Central memory CD4-positive, alpha-beta T cell (primary cell): ENCODE results near the gene SLC15A4.
"Not testable (repeated sequence)": the region's sequence is repeated elsewhere in the genome, so short reads cannot be mapped to it uniquely, and the experiment has no call there.

Experiments used
- DNase-seq: peaks from one replicate; pipeline ENCODE4 v3.0.0; 2022
- total RNA-seq, 3 experiments: gene quantifications; one replicate each; lab custom pipeline; 2026; lab: John Stamatoyannopoulos, UW

Gene SLC15A4
- 17.0 to 30.7 (median 24.4) reads per million in 3 experiments for total RNA-seq

DNA sequence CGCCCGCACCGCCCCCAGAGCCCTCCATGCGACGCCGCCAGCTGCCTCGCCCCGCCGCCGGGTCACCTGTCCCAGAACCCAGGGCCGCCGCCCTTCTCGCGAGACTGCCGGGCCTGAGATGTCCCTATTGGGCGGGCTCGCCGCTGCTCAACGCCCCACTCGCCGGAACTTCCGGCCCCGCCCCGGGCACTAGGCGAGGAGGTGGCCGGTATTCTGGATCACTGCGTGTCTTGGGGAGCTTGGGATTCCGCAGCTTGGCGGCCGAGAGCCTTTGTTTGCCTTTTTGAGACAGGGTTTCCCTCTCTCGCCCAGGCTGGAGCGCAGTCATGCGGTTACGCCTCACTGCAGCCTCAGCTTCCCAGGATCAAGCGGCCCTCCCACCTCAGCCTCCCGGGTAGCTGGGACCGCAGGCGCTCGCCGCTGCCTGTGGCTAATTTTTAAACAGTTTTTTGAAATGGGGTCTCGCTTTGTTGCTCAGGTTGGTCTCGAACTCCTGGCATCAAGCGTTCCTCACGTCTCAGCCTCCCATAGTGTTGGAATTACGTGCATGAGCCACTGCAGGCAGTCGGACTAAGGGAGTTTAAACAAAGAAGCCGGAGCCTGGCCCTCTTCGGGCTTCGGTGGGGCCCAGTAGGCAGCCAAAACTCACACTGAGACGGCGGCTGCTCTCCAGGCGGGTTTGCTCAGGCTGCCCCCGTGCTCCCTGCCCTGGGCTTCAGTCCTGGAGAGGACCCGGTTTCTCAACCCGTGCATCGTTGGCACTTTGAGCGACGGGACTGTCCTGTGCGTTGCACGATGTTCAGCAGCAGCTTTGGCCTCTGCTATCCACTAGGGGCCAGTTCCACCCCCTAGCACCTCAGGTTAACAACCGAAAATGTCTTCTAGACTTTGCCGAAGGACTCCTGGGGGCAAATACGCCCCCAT, at the start of gene SLC15A4:
SLC15A4 (minus strand) TSS at position 43 of the 924 bp plus-strand sequence; CDS start at position 28, 15 bp downstream.
- DNase-seq: peak; percentile 84

GRCh38 chr12:128872303-128872702, 48.5 kb upstream of the SLC15A4 start:
- DNase-seq: no peak

DNA sequence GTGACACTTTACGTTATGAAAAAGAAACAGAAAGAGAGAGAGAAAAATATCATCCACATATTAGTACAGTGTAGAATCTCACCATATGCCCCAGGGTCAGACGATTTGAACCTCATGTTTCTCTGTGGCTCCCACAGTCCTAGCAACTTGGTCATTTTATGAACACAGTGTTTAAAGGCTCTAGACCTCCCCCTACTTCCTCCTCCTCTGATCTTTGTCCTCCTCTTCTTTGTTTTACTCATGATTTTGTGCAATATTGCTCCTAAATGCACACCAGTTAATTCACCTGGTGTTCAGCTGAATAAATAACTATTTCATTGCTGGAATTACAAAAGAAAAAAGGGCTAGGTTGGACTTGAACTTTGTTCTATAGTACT, 47.7 kb upstream of the SLC15A4 start:
- DNase-seq: no peak

DNA sequence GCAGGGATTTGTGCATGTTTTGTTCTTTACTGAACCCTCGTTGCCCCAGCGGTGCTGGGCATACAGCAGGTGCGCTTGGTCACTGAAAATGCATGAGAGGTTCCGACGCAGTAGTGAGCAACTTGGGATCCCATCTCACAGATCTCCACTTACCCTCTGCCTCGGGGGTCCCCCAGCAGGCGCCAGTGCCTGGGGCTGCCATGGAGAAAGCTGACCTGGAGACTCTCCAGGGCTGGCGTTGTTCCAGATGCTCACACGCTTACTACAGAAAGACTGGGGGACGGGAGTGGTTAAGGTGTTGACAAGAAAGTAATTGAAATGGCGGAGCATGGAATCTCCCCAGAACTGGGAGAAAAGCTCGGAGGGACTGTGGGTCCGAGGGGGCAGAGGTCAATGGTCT, 43.7 kb upstream of the SLC15A4 start:
- no peak for DNase-seq

DNA sequence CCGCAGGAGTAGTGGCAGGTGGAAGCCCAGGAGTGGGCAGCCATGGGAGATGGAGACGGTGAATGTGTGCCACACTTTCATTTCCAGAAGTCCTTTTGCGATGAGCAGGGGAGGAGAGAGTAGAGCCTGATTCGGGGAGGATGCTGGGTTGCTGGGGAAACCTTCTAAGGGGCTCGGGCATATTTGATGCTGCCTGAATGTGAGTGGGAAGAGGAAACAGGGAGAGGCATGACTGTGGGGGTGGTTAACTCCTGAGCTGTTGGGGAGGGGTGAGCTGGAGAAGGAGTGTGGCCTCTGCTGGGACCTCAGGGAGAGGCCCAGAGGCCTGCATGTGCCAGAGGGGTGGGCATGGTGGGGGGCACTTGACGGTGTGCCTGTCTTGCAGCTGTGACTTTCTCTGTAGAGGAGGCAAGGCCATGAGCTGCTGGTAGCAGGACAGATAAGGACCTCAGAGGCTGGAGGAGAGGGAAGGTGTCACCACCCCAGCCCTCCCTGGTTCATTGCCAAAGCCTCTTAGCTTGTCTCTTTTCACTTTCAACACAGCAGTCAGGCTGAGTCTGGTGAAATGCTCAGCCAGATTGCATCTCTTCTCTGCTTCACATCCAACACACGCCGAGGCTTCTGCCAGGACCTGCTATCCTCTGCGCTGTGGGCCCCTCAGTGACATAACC, 40.9 kb upstream of the SLC15A4 start:
- no peak for DNase-seq

DNA sequence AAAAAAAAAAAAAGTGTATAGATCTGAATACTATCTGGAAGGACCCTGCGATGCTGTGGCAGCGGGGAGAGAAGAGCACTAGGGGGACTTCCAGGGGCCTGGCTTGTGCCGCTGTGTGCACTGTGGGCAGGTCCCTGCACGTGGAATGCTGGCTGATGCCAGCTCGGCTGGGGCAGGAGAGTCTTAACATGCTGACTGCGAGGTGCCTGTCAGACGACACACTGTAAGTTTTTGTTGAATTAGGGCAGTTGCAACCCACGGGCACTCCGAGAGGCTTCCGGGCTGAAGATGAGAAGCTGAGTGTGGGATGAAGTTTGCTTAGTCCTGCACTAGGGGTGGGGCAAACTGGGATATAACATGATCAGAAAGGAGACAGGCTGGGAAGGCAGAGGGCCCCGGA, 40.2 kb upstream of the SLC15A4 start:
- DNase-seq: no peak

DNA sequence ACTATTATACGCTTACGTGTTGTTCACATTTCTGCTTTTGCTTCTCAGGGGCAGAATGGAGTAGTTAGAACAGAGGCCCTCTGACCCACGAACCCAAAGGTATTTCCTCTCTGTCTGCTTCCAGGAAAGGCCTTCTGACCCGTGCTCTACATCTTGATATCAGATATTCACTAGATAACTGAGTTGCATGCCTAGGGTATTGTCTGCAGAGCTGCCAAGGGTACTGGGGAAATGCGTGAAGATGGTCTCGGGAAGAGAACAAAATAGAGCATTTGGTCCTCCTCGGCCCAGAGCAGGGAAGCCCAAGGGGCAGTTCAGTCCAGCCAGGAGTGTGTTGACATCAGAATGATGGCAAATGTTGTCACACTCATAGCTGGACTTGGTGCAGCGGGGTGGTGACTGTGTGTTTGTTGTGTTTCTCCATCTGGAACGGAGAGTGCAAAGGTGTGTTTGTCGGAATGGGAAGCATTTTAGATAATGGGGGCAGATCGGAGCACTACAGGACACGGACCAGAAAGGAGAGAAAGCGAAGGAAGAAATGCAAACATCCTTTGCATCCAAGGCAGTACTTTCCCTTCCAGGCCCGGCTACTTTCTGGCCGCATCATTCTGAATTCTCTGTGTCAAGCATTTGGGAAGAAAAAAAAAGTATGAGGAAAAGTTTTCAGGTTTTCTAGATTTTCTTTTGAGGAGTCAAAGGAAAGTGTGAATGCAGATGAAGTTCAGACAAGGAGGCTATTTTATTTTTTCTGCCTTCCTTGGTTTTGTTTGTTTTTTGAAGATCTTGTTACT, 37.7 kb upstream of the SLC15A4 start:
- DNase-seq: no peak

- DNase-seq: no peak
These were observed 35.6 kb upstream of the SLC15A4 start for GRCh38 chr12:128859311-128859710.

DNA sequence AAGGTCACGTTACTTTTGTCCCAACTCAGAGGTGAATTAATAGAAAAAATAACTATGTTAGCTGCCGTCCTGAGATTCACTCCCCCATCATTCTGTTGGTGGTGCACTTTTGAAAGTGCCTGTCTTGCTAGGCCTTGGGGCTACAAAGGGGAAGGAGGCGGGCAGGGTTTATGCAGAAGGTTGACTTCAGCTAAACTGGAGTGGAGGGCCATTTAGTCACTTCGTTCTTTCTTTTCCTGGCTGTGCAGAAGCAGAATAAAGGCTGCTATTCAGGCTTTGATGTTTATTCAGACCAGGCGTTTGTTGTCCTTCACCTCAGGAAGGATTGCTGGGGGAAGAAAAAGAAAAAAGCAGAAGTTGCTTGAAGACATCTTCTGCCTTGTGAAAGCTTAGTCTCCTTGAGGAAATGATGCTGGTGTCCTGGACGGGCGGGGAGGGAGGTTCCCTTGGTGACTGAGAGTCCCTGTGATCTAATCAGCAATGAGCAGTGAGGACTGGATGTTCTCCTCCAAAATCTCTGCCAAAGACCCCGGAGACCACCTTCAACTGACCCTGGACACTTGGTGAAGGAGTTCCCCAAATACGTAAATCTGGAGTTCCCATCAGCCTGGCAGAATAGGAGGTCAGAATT, 33.5 kb upstream of the SLC15A4 start:
- no peak for DNase-seq

GRCh38 chr12:128856791-128857078, 33.0 kb upstream of the SLC15A4 start:
- no peak for DNase-seq

GRCh38 chr12:128856035-128856790, 32.5 kb upstream of the SLC15A4 start:
- no peak for DNase-seq

- no peak for DNase-seq
These were observed 29.9 kb upstream of the SLC15A4 start for GRCh38 chr12:128853600-128854197.

GRCh38 chr12:128852885-128853599, 29.3 kb upstream of the SLC15A4 start, which contains the start of gene GLT1D1:
GLT1D1 (plus strand) TSS chr12:128853478; CDS start chr12:128853582, 104 bp downstream.
- no peak for DNase-seq

DNA sequence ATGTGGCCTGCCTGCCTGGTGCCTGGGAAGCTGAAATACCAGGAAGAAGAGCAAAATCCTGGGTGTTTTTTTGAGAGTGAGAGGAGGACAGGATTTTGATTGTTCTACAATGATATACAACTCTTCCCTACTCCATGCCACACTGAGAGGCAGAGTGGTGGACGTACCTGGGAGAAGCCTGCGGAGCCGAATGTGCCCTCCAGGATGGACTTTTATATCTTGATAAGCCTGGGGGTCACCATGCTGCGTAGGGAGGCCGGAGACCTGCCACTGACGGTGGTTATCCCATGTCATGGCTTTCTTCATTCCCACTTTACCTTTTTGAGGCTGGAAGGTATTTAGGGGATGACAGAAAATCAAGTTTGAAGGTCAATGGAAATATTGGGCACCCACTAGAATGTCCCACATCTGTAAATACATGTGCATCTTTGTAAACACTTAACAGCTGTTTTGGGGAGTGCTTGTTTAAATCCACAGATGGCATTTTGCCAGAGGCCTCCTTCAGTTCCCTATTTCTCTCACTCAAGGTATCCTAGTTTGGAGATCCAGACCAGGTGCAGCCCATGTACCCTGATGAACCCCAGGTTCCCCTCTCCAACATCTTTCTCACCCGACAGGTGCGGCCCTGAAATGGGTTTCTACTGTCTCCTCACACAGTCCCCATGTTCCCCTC, 28.4 kb upstream of the SLC15A4 start:
- DNase-seq: no peak

DNA sequence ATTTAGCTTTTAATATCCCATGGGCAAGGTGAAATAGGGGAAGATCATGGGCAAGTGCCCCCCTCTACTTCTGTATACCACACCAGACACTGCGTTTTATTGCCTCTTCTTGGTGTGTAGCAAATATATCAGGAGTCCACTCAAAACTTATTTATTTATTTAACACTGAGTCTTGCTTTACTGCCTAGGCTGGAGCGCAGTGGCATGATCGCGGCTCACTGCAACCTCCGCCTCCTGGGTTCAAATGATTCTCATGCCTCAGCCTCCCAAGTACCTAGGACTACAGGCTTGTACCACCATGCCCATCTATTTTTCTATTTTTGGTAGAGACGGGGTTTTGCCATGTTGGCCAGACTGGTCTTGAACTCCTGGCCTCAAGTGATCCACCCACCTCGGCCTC, 27.7 kb upstream of the SLC15A4 start:
- DNase-seq: not testable (repeated sequence)

DNA sequence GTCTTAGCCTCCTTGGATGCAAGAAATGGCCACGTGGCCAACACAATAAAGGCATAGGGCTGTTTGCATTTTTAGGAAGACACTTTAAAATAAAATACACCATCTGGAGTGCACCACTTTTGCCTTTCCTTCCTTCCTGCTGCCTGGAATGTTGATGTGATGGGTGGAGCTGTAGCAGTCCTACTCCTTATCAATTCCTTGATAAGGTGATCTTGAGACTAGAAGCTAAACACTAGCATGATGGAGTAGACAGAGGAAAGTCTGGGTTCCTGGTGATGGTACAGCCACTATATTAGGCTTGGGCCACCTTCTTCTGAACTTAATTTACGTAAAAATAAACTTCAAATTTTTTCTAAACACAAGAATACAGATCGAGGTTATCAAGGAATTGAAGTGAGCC, 26.6 kb upstream of the SLC15A4 start:
- no peak for DNase-seq

GRCh38 chr12:128849806-128850205, 26.0 kb upstream of the SLC15A4 start:
- not testable (repeated sequence) for DNase-seq

GRCh38 chr12:128848371-128848770, 24.6 kb upstream of the SLC15A4 start:
- no peak for DNase-seq

GRCh38 chr12:128846671-128847070, 22.9 kb upstream of the SLC15A4 start:
- not testable (repeated sequence) for DNase-seq

GRCh38 chr12:128844031-128844635, 20.4 kb upstream of the SLC15A4 start:
- no peak for DNase-seq
